Prostate gland (tissue), 2 donors: ENCODE measurements around the gene SLC5A10.
"Not testable (repeated sequence)": the region's sequence is repeated elsewhere in the genome, so short reads cannot be mapped to it uniquely, and the experiment has no call there.

Experiments used
- POLR2A ChIP-seq: fragments of 450-650 bp; IDR thresholded peaks from one replicate; pipeline ENCODE4 v1.6.1; 2016; ENCODE audit warnings: antibody characterized with exemption, mild to moderate bottlenecking
- POLR2AphosphoS5 ChIP-seq: sonication (generic); formaldehyde crosslinking; IDR thresholded peaks from one replicate; pipeline ENCODE4 v1.6.1; 2017; ENCODE audit warnings: antibody characterized with exemption
- TF ChIP-seq, protein P1 (sequence below), 4 experiments: fragments of 200-600 bp in 2 of 4; fragments of 450-650 bp in 2 of 4; sonication (generic) in 2 of 4; IDR thresholded peaks; 1 replicate in 3 of 4; 2 replicates in 1 of 4; pipeline ENCODE4 v1.5.1; 2016 to 2019; ENCODE audit warnings: antibody characterized with exemption in 4 of 4, mild to moderate bottlenecking in 2 of 4, moderate library complexity in 2 of 4

DNA sequence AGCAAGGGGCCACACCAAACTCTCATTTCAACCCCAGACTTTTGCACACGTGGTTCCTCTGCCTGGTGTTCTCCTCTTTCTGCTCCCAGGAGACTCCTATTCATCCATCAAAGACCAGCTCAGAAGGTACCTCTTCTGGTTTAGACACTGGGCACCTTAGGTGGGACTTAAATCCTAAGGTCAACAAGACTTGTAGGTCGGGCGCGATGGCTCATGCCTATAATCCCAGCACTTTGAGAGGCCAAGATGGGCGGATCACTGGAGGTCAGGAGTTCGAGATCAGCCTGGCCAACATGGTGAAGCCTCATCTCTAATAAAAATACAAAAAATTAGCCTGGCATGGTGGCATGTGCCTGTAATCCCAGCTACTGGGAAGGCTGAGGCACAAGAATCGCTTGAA is 95.5 kb downstream of the SLC5A10 start:
- not testable (repeated sequence) for TF ChIP-seq POLR2AphosphoS5, POLR2A
- TF ChIP-seq, protein P1, sequence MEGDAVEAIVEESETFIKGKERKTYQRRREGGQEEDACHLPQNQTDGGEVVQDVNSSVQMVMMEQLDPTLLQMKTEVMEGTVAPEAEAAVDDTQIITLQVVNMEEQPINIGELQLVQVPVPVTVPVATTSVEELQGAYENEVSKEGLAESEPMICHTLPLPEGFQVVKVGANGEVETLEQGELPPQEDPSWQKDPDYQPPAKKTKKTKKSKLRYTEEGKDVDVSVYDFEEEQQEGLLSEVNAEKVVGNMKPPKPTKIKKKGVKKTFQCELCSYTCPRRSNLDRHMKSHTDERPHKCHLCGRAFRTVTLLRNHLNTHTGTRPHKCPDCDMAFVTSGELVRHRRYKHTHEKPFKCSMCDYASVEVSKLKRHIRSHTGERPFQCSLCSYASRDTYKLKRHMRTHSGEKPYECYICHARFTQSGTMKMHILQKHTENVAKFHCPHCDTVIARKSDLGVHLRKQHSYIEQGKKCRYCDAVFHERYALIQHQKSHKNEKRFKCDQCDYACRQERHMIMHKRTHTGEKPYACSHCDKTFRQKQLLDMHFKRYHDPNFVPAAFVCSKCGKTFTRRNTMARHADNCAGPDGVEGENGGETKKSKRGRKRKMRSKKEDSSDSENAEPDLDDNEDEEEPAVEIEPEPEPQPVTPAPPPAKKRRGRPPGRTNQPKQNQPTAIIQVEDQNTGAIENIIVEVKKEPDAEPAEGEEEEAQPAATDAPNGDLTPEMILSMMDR (IDR thresholded peaks at IDR 0.05), result not testable (repeated sequence)
